Panc1 (cell line): Measurements from ENCODE around the gene ZNF512B. TPM values are rescaled to one million over a fixed set of nuclear protein-coding genes. Genes with fewer than 3 reads are reported as not detected.

Experiments used
- ATAC-seq: fragments of 200-7000 bp; cut with Tn5 transposase; 2 replicates; pipeline ENCODE4 v1.9.1; 2020; ENCODE audit warnings: mild to moderate bottlenecking, moderate library complexity
- BruUV-seq: library from RNA; stranded (reverse); fragments of 400-500 nt; replicated peaks from 2 replicates; lab custom pipeline; 2021; lab: Mats Ljungman, UMichigan
- CTCF ChIA-PET: fragments of 300-600 bp; sonication (Branson Sonifier 250); formaldehyde crosslinking; loops from one replicate; lab custom pipeline; 2022; ENCODE audit warnings: antibody characterized with exemption; lab: Charles Lee
- POLR2A ChIA-PET: fragments of 300-600 bp; sonication (Branson Sonifier 250); formaldehyde crosslinking; loops from one replicate; lab custom pipeline; 2022; ENCODE audit warnings: antibody characterized with exemption; lab: Charles Lee
- DNase-seq: peaks from one replicate; pipeline ENCODE4 v3.0.0-alpha.2; 2010; ENCODE audit warnings: low read depth, low spot score
- H3K27ac ChIP-seq: 2 replicates; pipeline ENCODE4 v1.5.1; 2011; ENCODE audit warnings: mild to moderate bottlenecking, low read length, inconsistent platforms
- H3K27me3 ChIP-seq: fragments of 200-500 bp; sonication (Bioruptor generic); 2 replicates; pipeline ENCODE4 v1.6.0; 2014; ENCODE audit warnings: low read length, inconsistent platforms; ENCODE audit not compliant: control insufficient read depth, insufficient read depth
- H3K36me3 ChIP-seq: fragments of 200-500 bp; sonication (Bioruptor generic); 2 replicates; pipeline ENCODE4 v1.5.1; 2014; ENCODE audit warnings: inconsistent platforms, mild to moderate bottlenecking, low read length, moderate library complexity; ENCODE audit not compliant: control insufficient read depth, insufficient read depth
- H3K4me1 ChIP-seq: 2 replicates; pipeline ENCODE4 v1.5.1; 2011; ENCODE audit warnings: inconsistent platforms, mild to moderate bottlenecking, low read length, moderate library complexity; ENCODE audit not compliant: control insufficient read depth, insufficient read depth
- H3K4me3 ChIP-seq, 2 experiments: 2 replicates each; pipeline ENCODE4 v1.5.1; 2011 to 2012; ENCODE audit warnings: low read depth in 2 of 2, low read length in 2 of 2, mild to moderate bottlenecking in 2 of 2, inconsistent platforms in 1 of 2, moderate library complexity in 1 of 2
- H3K9me3 ChIP-seq: fragments of 200-500 bp; sonication (Bioruptor generic); 2 replicates; pipeline ENCODE4 v1.5.1; 2014; ENCODE audit warnings: low read depth, mild to moderate bottlenecking, inconsistent platforms, low read length, moderate library complexity; ENCODE audit not compliant: control insufficient read depth, insufficient read depth
- POLR2AphosphoS5 ChIP-seq: IDR thresholded peaks from 2 replicates; pipeline ENCODE4 v1.6.1; 2012; ENCODE audit warnings: mild to moderate bottlenecking, low read depth, low read length, moderate library complexity
- REST ChIP-seq, 2 experiments: IDR thresholded peaks; 2 replicates each; pipeline ENCODE4 v1.6.1; 2011 to 2012; ENCODE audit warnings: low read depth in 2 of 2, control low read depth in 1 of 2, low read length in 1 of 2, mild to moderate bottlenecking in 1 of 2, moderate library complexity in 1 of 2; ENCODE audit not compliant: insufficient read depth in 1 of 2
- SIN3A ChIP-seq: IDR thresholded peaks from 2 replicates; pipeline ENCODE4 v1.6.1; 2012; ENCODE audit warnings: low read depth, mild to moderate bottlenecking, low read length, moderate library complexity, borderline replicate concordance; ENCODE audit not compliant: insufficient read depth
- TCF7L2 ChIP-seq: IDR thresholded peaks from 2 replicates; pipeline ENCODE4 v1.6.1; 2011; ENCODE audit warnings: mild to moderate bottlenecking, low read depth, low read length, inconsistent platforms
- in situ Hi-C: cut with HindIII; loops from 2 replicates; pipeline ENCODE4 v1.10.0; 2016; ENCODE audit warnings: low sequenced_read_pairs, low pct_unique_long_range_greater_than_20kb
- intact Hi-C: fragments of 100-400 bp; cut with micrococcal nuclease; formaldehyde crosslinking; loops from one replicate; pipeline ENCODE4 v1.10.0; 2022; ENCODE audit not compliant: unreplicated experiment
- total RNA-seq: library from RNA; stranded (reverse); gene quantifications from one replicate; pipeline ENCODE4 v1.2.1, GENCODE V29; 2021; ENCODE audit not compliant: unreplicated experiment
- TF ChIP-seq, protein P1 (sequence below): fragments of 450-650 bp; IDR thresholded peaks from 2 replicates; pipeline ENCODE4 v1.5.1; 2017; ENCODE audit warnings: mild to moderate bottlenecking

ZNF512B gene
- total RNA-seq, 1 experiment from 2014 or later, result 17.9 TPM

- no peak overlapping the region for H3K4me3 ChIP-seq
- no peak overlapping the region for H3K27ac ChIP-seq
- TSS peak; percentile 92 for BruUV-seq
- H3K36me3 ChIP-seq, result no peaks in the 10 kb centered on the region; the same call in 1 of the 2 replicates
- intact Hi-C loops, result no loop called here
- TF ChIP-seq REST (IDR thresholded peaks at IDR 0.05; ENCODE audit: insufficient read depth in 1 of 2, low read depth in 2 of 2, low read length in 1 of 2) (no peak), POLR2AphosphoS5 (no peak), TCF7L2 (no peak), SIN3A (no peak)
- TF ChIP-seq, protein P1, sequence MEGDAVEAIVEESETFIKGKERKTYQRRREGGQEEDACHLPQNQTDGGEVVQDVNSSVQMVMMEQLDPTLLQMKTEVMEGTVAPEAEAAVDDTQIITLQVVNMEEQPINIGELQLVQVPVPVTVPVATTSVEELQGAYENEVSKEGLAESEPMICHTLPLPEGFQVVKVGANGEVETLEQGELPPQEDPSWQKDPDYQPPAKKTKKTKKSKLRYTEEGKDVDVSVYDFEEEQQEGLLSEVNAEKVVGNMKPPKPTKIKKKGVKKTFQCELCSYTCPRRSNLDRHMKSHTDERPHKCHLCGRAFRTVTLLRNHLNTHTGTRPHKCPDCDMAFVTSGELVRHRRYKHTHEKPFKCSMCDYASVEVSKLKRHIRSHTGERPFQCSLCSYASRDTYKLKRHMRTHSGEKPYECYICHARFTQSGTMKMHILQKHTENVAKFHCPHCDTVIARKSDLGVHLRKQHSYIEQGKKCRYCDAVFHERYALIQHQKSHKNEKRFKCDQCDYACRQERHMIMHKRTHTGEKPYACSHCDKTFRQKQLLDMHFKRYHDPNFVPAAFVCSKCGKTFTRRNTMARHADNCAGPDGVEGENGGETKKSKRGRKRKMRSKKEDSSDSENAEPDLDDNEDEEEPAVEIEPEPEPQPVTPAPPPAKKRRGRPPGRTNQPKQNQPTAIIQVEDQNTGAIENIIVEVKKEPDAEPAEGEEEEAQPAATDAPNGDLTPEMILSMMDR, result no peak
- ChIA-PET CTCF (no interaction called here), POLR2A (no interaction called here)
- no peak for DNase-seq
- H3K4me1 ChIP-seq, result peaks cover 6% of the 10 kb centered on the region
- no peak for ATAC-seq
- in situ Hi-C loops, result no loop called here
- no peaks in the 10 kb centered on the region for H3K9me3 ChIP-seq
- no peaks in the 10 kb centered on the region for H3K27me3 ChIP-seq
Observed at GRCh38 chr20:63940472-63941266, 29.1 kb downstream of the ZNF512B start.

- BruUV-seq, result no TSS peak
- CTCF ChIA-PET, result no interaction called here
Observed at GRCh38 chr20:63940071-63940471, 29.7 kb downstream of the ZNF512B start.

More at GRCh38 chr20:63940071-63940471, 29.7 kb downstream of the ZNF512B start:
- Histone ChIP-seq H3K36me3 (no peaks in the 10 kb centered on the region; the same call in 1 of the 2 replicates), H3K27ac (no peak overlapping the region), H3K4me1 (peaks cover 6% of the 10 kb centered on the region), H3K9me3 (no peaks in the 10 kb centered on the region), H3K27me3 (no peaks in the 10 kb centered on the region), H3K4me3 (no peak overlapping the region)
- no peak for TF ChIP-seq SIN3A
- no peak for TF ChIP-seq REST (IDR thresholded peaks at IDR 0.05; ENCODE audit: insufficient read depth in 1 of 2, low read depth in 2 of 2, low read length in 1 of 2)
- no peak for TF ChIP-seq TCF7L2
- TF ChIP-seq, protein P1, result no peak
- no peak for TF ChIP-seq POLR2AphosphoS5
- ATAC-seq (no peak), DNase-seq (no peak)
- POLR2A ChIA-PET, result no interaction called here
- intact Hi-C loops (no loop called here), in situ Hi-C loops (no loop called here)
